ENCODE data around the gene RNF167.
"Not testable (repeated sequence)": the region's sequence is repeated elsewhere in the genome, so short reads cannot be mapped to it uniquely, and the experiment has no call there.

The RNF167 gene

GRCh38 chr17:4903051-4903818, 36.8 kb upstream of the RNF167 start, which contains the start of gene CHRNE:
Gene CHRNE, minus strand, starts transcription at chr17:4903098. Its CDS starts 35 bp downstream, at chr17:4903063.
- DNase-seq, result peak; percentile 73

- DNase-seq, result not testable (repeated sequence)
Measured at GRCh38 chr17:4906642-4907041, 33.4 kb upstream of the RNF167 start.

DNA sequence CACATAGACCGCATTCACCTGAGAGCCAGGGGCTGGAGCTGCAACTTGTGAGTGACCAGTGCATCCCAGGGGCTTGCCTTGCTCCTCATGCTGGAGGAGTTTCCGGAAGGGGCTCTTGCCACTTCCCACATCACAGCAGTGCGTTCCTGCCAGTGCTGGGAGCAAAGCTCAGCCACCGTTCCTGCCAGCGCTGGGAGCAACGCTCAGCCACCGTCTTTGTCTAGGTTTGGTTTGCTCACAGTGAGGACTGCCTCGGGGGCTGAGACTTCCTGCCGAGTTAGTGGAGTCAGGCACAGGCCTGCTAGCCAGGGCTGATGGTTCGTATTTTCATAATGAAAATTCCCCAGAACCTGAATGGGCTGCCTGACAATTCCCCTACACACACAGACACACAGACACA, 31.8 kb upstream of the RNF167 start:
- DNase-seq, result no peak

DNA sequence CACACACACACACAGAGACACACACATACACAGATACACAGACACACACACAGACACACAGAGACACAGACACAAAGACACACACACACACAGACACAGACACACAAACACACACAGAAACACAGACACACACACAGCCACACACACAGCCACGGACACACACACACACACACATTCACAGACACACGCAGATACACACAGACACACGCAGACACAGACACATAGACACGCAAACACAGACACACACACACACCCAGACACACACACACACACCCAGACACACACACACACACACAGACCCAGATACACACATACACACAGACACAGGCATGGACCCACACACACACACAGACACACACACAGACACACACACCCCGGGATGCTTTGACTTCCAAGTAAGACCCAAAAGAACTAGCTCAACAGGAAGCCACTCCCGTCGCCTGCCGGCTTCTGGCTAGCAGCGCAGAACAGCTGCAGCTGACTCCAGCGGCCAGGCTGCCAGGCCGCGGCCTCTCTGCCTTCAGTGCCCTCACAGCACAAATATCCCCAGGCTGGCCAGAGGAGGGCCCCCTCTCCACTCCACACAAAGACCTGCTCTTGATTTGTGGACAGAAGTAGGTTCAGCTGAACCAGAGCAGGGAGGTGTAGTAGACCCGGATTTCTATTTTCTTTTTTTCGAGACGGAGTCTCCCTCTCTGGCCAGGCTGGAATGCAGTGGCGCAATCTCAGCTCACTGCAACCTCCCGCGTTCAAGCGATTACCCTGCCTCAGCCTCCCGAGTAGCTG, 31.2 kb upstream of the RNF167 start:
- peak; percentile 69 for DNase-seq

DNA sequence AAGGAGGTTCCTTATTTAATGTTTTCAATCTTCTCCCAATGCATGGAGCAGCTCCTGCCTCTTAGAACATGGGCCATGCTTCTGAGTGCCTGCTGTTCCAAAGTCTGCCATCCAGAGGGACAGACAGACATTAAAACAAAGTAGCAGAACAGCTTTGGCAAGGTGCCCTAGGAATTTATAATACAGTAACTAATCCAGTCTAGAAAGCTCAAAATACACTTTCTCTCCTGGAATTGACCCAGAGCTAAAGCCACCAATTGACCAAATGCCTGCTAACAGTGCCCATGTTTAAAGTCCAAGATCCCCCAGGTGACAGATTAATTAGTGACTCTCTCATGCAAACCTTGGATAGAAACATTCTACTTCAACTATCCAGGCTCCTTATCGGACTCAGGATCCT, 26.1 kb upstream of the RNF167 start:
- DNase-seq, result no peak

DNA sequence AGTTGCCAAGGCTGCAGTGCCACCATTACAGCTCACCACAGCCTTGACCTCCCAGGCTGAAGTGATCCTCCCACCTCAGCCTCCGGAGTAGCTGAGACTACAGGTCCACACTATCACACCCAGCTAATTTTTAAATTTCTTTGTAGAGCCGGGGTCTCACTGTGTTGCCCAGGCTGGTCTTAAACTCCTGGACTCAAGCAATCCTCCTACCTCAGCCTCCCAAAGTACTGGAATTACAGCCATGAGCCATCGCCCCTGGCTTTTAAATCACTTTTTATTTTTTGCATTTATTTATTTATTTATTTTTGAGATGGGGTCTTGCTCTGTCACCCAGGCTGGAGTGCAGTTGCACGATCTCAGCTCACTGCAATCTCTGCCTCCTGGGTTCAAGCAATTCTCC, 25.5 kb upstream of the RNF167 start:
- not testable (repeated sequence) for DNase-seq

GRCh38 chr17:4919511-4920047, 20.5 kb upstream of the RNF167 start:
- DNase-seq, result no peak

DNA sequence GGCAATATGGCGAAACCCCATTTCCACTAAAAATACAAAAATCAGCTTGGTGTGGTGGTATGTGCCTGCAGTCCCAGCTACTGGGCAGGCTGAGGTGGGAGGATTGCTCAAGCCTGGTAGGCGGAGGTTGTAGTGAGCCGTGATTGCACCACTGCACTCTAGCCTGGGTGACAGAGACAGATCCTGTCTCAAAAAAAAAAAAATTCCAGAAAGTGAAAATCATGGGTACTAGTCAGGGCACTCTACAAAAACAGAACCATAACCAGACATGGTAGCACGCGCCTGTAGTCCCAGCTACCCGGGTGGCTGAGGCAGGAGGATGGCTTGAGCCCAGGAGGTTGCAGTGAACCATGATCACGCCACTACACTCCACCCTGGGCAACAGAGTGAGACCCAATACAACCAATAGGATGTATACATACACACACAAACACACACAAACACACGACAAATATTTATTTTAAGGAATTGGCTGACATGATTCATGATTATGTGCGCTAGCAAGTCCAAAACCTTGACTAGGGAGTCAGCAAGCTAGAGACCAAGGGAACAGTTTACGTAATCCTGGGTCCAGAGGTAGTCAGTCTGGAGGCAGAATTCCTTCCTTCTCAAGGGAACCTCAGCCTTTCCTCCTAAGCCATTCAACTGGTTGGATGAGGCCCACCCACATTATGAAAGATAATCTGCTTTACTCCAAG, 19.6 kb upstream of the RNF167 start:
- DNase-seq, result no peak

DNA sequence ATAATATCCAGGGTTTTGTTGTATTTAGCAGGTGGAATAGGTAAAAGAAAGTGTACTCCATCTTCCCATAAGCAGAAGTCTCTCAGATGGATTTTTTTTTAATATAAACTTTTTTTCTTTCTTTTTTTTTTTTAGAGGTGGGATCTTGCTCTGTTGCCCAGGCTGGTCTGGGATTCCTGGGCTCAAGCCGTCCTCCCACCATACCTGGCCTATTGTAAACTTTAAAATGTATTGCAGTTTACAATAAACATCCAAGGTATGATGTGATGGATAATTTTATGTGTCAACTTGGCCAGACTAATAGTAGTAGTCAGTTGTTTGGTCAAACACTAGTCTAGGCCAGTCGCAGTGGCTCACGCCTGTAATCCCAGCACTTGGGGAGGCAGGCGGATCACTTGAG, 18.7 kb upstream of the RNF167 start:
- no peak for DNase-seq

DNA sequence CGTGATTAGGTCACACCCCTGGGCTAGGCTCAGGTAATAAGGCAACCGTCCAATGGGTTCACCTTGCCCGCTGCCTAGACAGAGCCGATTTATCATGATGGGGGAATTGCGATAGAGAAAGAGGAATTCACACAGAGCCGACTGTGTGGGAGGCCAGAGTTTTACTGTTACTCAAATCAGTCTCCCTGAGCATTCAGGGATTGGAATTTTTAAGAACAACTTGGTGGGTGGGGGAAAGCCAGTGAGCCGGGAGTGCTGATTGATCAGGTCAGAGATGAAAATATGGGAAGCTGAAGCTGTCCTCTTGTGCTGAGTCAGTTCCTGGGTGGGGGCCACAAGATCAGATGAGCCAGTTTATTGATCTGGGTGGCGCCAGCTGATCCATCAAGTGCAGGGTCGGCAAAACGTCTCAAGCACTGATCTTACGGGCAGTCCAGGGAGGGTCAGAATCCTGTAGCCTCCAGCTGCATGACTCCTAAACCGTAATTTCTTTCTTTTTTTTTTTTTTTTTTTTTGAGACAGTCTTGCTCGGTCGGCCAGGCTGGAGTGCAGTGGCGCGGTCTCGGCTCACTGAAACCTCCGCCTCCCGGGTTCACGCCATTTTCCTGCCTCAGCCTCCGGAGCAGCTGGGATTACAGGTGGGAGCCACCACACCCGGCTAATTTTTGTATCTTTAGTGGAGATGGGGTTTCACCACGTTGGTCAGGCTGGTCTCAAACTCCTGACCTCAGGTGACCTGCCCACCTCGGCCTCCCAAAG, 13.3 kb upstream of the RNF167 start:
- DNase-seq, result not testable (repeated sequence)

- DNase-seq, result no peak
Measured at GRCh38 chr17:4928881-4929280, 11.2 kb upstream of the RNF167 start.

DNA sequence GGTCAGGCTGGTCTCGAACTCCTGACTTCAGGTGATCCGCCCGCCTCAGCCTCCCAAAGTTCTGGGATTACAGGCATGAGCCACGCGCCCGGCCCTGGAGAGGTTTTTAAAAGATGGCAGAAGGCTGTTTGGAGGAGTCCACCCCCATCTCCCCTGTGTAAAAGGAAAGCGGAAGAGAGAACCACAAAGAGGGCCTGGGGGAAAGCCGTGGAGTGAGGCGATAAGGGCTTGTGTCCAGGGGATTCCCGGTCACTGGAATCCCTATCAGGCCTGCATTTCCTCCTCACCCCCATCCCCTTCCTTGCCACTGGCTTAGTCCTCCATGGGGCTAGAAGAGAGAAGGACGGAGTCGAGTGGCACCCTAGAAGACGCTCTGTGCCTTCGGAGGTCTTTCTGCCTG, 8.1 kb upstream of the RNF167 start, which contains the start of gene GP1BA:
Gene GP1BA, plus strand, starts transcription at position 315 of the 400 bp plus-strand sequence. CDS start 328 bp downstream, outside the sequence.
- no peak for DNase-seq

DNA sequence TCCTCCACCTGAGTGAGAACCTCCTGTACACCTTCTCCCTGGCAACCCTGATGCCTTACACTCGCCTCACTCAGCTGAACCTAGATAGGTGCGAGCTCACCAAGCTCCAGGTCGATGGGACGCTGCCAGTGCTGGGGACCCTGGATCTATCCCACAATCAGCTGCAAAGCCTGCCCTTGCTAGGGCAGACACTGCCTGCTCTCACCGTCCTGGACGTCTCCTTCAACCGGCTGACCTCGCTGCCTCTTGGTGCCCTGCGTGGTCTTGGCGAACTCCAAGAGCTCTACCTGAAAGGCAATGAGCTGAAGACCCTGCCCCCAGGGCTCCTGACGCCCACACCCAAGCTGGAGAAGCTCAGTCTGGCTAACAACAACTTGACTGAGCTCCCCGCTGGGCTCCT, 7.3 kb upstream of the RNF167 start:
- no peak for DNase-seq

DNA sequence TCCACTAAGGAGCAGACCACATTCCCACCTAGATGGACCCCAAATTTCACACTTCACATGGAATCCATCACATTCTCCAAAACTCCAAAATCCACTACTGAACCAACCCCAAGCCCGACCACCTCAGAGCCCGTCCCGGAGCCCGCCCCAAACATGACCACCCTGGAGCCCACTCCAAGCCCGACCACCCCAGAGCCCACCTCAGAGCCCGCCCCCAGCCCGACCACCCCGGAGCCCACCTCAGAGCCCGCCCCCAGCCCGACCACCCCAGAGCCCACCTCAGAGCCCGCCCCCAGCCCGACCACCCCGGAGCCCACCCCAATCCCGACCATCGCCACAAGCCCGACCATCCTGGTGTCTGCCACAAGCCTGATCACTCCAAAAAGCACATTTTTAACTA, 6.4 kb upstream of the RNF167 start:
- no peak for DNase-seq

DNA sequence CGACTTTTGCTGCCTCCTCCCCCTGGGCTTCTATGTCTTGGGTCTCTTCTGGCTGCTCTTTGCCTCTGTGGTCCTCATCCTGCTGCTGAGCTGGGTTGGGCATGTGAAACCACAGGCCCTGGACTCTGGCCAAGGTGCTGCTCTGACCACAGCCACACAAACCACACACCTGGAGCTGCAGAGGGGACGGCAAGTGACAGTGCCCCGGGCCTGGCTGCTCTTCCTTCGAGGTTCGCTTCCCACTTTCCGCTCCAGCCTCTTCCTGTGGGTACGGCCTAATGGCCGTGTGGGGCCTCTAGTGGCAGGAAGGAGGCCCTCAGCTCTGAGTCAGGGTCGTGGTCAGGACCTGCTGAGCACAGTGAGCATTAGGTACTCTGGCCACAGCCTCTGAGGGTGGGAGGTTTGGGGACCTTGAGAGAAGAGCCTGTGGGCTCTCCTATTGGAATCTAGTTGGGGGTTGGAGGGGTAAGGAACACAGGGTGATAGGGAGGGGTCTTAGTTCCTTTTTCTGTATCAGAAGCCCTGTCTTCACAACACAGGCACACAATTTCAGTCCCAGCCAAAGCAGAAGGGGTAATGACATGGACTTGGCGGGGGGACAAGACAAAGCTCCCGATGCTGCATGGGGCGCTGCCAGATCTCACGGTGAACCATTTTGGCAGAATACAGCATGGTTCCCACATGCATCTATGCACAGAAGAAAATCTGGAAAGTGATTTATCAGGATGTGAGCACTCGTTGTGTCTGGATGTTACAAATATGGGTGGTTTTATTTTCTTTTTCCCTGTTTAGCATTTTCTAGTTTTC, 5.7 kb upstream of the RNF167 start:
- DNase-seq, result no peak

- no peak for DNase-seq
Measured at GRCh38 chr17:4935650-4936049, 4.4 kb upstream of the RNF167 start.

- no peak for DNase-seq
Measured at GRCh38 chr17:4936436-4936835, 3.6 kb upstream of the RNF167 start.

DNA sequence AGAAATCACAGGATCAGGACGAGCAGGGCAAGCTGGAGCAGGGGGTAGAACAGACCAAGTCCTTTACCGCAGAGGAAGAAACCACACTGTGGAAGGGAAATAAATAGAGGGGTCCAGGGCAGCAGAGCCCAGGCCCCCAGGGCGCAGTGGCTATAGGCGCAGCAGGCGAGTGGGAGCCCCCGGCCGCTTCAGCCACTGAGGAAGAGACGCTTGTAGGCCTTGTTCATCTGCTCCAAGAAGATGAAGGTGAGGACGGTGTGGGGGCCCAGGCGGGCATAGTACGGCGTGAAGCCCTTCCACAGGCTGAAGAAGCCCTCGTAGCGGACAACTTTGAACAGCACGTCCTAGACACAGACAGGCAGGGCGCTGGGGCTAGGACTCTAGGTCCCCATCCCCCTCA, 2.5 kb upstream of the RNF167 start:
- DNase-seq, result no peak

DNA sequence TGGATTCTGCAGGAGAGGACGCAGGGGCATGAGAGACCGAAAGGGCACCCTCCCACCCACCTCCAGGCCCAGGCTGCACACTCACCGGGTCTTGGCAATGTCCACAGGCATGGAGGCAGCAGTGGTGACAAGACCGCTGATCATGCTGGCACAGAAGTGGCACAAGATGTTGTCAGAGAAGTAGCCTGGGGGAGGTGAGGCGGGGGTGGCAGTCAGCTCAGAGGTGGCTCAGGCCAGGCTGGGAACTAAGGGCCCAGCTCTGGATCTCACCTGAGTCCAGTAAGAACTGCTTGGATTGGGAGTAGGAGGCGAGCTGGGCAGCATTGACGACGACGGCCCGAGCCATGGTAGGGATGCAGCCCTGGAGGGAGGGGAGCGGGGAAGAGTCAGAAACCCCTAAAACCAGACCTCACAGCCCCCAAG, 2.0 kb upstream of the RNF167 start:
- no peak for DNase-seq

GRCh38 chr17:4938688-4939545, 1.2 kb upstream of the RNF167 start:
- no peak for DNase-seq

DNA sequence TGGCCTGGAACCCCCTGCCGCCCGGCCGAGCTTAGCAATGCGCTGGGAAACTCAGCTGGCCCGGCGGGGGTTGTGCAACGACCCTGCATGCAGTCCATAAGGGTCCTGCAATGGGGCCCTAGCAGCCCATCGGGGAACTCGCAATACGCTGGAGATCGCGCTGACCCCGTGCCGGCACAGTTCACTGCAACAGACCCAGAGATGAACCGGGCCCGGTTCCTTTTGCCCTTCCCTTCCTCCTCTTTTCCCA, 597 bp upstream of the RNF167 start:
- DNase-seq, result no peak
